ENCODE measurements around the gene LRRC4. TPM values are rescaled to one million over a fixed set of nuclear protein-coding genes. Genes with fewer than 3 reads are reported as not detected.

LRRC4 gene
- total RNA-seq, 1 donor = 0.72 TPM

DNA sequence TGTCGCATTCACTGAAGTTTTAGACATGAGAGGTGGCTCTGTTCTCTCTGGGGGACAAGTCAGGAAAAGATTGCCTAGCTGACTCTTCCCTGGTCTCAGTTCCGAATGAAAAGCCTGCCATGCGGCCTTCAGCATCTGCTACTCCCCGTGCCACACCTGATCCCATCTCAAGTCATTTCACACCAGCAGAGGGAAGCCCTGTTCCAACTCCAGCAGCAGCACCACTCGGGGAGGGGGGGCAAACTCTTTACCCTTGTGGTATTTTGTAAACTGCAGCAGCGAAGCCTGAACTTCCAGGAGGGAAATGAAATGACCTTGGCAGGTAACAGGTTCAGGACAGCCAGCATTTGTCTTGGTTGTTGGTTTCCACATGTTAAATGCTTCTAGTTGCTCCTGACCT lies 13.8 kb downstream of the LRRC4 start:
- Histone ChIP-seq H3K9me3 (ENCODE audit: low read depth, low read length) (no peaks in the 10 kb centered on the region), H3K27me3 (ENCODE audit: insufficient read depth, low read length) (no peaks in the 10 kb centered on the region), H3K4me3 (ENCODE audit: insufficient read depth, low read length) (no peak overlapping the region), H3K4me2 (ENCODE audit: insufficient read depth, low read length) (no peak overlapping the region), H3K79me2 (ENCODE audit: insufficient read depth, low read length) (no peaks in the 10 kb centered on the region), H2AFZ (ENCODE audit: low read length) (no peak overlapping the region), H3K27ac (ENCODE audit: low read depth, low read length) (no peak overlapping the region), H3K4me1 (ENCODE audit: insufficient read depth, low read length) (peaks cover 9% of the 10 kb centered on the region), H4K20me1 (ENCODE audit: insufficient read depth, low read length) (peaks cover 28% of the 10 kb centered on the region), H3K36me3 (ENCODE audit: insufficient read depth, low read length) (no peaks in the 10 kb centered on the region)
- no peak for DNase-seq (ENCODE audit: insufficient read length, low spot score, missing footprints)
- TF ChIP-seq, protein P1, sequence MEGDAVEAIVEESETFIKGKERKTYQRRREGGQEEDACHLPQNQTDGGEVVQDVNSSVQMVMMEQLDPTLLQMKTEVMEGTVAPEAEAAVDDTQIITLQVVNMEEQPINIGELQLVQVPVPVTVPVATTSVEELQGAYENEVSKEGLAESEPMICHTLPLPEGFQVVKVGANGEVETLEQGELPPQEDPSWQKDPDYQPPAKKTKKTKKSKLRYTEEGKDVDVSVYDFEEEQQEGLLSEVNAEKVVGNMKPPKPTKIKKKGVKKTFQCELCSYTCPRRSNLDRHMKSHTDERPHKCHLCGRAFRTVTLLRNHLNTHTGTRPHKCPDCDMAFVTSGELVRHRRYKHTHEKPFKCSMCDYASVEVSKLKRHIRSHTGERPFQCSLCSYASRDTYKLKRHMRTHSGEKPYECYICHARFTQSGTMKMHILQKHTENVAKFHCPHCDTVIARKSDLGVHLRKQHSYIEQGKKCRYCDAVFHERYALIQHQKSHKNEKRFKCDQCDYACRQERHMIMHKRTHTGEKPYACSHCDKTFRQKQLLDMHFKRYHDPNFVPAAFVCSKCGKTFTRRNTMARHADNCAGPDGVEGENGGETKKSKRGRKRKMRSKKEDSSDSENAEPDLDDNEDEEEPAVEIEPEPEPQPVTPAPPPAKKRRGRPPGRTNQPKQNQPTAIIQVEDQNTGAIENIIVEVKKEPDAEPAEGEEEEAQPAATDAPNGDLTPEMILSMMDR (IDR thresholded peaks at IDR 0.05; ENCODE audit: extremely low read depth, low read depth, low read length) = peak; percentile 9

DNA sequence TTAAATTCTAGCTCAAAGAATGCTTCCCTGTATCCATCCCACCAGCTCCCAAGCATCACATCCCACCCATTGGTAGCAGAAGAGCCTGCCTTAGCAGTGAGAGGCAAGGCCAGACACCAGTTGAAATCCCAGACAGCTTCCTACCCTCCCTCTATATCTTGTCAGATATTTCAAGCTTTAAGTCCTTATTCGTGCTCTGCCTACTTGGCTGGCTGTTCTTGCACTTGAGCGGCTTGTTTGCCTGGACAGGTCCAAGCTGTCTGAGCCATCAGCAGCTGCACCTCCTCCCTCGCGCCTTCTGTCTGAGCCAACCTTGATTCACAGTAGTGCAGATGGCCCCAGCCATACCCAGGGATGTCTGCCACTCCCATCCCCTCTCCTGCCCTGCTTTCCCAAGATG lies 16.4 kb downstream of the LRRC4 start:
- no peak for DNase-seq (ENCODE audit: insufficient read length, low spot score, missing footprints)
- Histone ChIP-seq H3K4me1 (ENCODE audit: insufficient read depth, low read length) (no peaks in the 10 kb centered on the region), H2AFZ (ENCODE audit: low read length) (no peak overlapping the region), H3K4me3 (ENCODE audit: insufficient read depth, low read length) (no peak overlapping the region), H3K79me2 (ENCODE audit: insufficient read depth, low read length) (no peaks in the 10 kb centered on the region), H3K27ac (ENCODE audit: low read depth, low read length) (no peak overlapping the region), H3K4me2 (ENCODE audit: insufficient read depth, low read length) (no peak overlapping the region), H3K36me3 (ENCODE audit: insufficient read depth, low read length) (no peaks in the 10 kb centered on the region), H4K20me1 (ENCODE audit: insufficient read depth, low read length) (peaks cover 25% of the 10 kb centered on the region), H3K27me3 (ENCODE audit: insufficient read depth, low read length) (no peaks in the 10 kb centered on the region), H3K9me3 (ENCODE audit: low read depth, low read length) (no peaks in the 10 kb centered on the region)
- TF ChIP-seq, protein P1 (IDR thresholded peaks at IDR 0.05; ENCODE audit: extremely low read depth, low read depth, low read length) = no peak

DNA sequence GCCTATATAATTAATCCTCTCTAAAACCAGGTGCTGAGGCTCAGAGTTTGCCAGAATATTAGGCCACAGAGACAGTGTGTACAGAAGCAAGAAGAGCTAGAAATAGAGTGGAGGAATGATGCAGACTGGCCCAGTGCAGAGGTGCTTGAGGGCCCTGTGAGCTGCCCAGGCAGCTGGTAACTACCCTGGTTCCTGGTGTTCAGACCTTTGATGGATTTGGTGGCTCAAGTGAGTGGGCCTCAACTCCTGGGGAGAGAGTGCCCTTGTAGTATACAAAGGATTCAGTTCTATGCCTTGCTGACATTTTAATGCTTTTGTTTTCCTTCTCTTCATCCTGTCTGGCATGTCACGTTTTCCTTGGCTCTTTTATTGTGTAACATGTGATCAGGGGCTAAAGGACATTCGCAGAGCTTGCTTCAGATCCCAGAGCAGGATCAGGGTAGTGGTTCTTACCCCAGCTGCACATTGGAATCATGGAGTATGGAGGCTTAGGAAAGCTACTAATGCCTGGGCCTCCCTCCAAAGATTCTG lies 20.0 kb downstream of the LRRC4 start:
- Histone ChIP-seq H3K4me3 (ENCODE audit: insufficient read depth, low read length) (no peak overlapping the region), H3K4me2 (ENCODE audit: insufficient read depth, low read length) (no peak overlapping the region), H3K27me3 (ENCODE audit: insufficient read depth, low read length) (no peaks in the 10 kb centered on the region), H3K27ac (ENCODE audit: low read depth, low read length) (no peak overlapping the region), H2AFZ (ENCODE audit: low read length) (no peak overlapping the region), H4K20me1 (ENCODE audit: insufficient read depth, low read length) (peaks cover 19% of the 10 kb centered on the region), H3K4me1 (ENCODE audit: insufficient read depth, low read length) (no peaks in the 10 kb centered on the region), H3K79me2 (ENCODE audit: insufficient read depth, low read length) (peaks cover under 1% of the 10 kb centered on the region), H3K36me3 (ENCODE audit: insufficient read depth, low read length) (no peaks in the 10 kb centered on the region), H3K9me3 (ENCODE audit: low read depth, low read length) (no peaks in the 10 kb centered on the region)
- TF ChIP-seq, protein P1 (IDR thresholded peaks at IDR 0.05; ENCODE audit: extremely low read depth, low read depth, low read length) = no peak
- DNase-seq (ENCODE audit: insufficient read length, low spot score, missing footprints) = no peak

DNA sequence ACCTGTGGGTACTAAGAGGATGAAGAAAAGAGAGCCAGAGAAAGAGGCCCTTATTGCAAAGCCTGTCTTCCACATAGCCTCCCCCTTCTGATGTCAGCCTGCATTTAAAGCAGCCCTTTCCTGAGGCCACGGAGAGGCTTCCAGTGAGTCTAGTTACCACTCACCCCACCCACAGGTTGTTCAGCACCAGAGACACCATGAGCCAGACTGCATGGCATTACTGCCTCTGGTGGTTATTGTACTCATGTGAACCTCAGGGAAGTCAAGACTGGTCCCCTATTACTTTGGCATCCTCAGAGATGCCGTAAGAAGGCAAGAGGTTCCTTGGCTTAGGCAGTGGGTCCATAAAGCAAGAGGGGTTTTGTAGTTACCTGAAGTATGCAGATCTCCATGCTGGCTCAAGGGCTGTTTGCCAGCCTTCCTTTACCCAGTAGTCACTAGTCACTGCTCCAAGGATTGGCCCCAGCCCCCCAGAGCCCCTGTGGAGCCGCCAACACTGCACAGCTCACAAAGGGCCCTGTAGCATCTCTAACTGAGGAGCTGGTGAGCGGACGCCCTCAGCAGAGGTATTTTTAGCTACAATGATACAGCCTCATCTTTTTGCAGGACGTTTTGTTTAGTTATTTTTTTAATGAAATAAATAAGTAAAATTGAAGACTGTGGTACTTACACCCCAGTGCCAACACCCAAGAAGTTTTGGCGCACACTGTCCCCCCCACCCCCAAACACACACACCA lies 20.7 kb downstream of the LRRC4 start:
- Histone ChIP-seq H3K36me3 (ENCODE audit: insufficient read depth, low read length) (no peaks in the 10 kb centered on the region), H3K4me1 (ENCODE audit: insufficient read depth, low read length) (no peaks in the 10 kb centered on the region), H3K4me3 (ENCODE audit: insufficient read depth, low read length) (no peak overlapping the region), H3K27me3 (ENCODE audit: insufficient read depth, low read length) (no peaks in the 10 kb centered on the region), H3K4me2 (ENCODE audit: insufficient read depth, low read length) (no peak overlapping the region), H3K9me3 (ENCODE audit: low read depth, low read length) (no peaks in the 10 kb centered on the region), H3K79me2 (ENCODE audit: insufficient read depth, low read length) (peaks cover 3% of the 10 kb centered on the region), H4K20me1 (ENCODE audit: insufficient read depth, low read length) (peaks cover 26% of the 10 kb centered on the region), H2AFZ (ENCODE audit: low read length) (no peak overlapping the region), H3K27ac (ENCODE audit: low read depth, low read length) (no peak overlapping the region)
- TF ChIP-seq, protein P1 (IDR thresholded peaks at IDR 0.05; ENCODE audit: extremely low read depth, low read depth, low read length) = peak; percentile 32
- no peak for DNase-seq (ENCODE audit: insufficient read length, low spot score, missing footprints)

Data from osteoblast (primary cell).